NOMO-1 treated with dmso at 0.1 percent for 144 hours (cell line): Measurements from ENCODE around the gene CHGA.

Source experiments
- DNase-seq: peaks from one replicate; lab custom pipeline; 2025; ENCODE audit not compliant: unreplicated experiment; lab: John Stamatoyannopoulos, UW

Gene CHGA

GRCh38 chr14:92959761-92960680 is 37.1 kb downstream of the CHGA start:
- no peak for DNase-seq

- no peak for DNase-seq
Measured at GRCh38 chr14:92960706-92961566, 38.0 kb downstream of the CHGA start.

GRCh38 chr14:92961567-92961855 is 38.6 kb downstream of the CHGA start:
- no peak for DNase-seq

- DNase-seq = no peak
Measured at GRCh38 chr14:92962031-92962830, 39.3 kb downstream of the CHGA start.

GRCh38 chr14:92962831-92963095 is 39.8 kb downstream of the CHGA start:
- no peak for DNase-seq

GRCh38 chr14:92963301-92964123 is 40.6 kb downstream of the CHGA start:
- no peak for DNase-seq

GRCh38 chr14:92964124-92965109 is 41.5 kb downstream of the CHGA start:
- no peak for DNase-seq

- DNase-seq = no peak
Measured at GRCh38 chr14:92965281-92965680, 42.3 kb downstream of the CHGA start.

GRCh38 chr14:92967346-92967926 is 44.5 kb downstream of the CHGA start:
- DNase-seq = no peak

- DNase-seq = no peak
Measured at GRCh38 chr14:92968291-92969020, 45.5 kb downstream of the CHGA start.

- no peak for DNase-seq
Measured at GRCh38 chr14:92969430-92969829, 46.5 kb downstream of the CHGA start.

GRCh38 chr14:92969871-92970270 is 46.9 kb downstream of the CHGA start:
- no peak for DNase-seq

GRCh38 chr14:92970271-92970670 is 47.3 kb downstream of the CHGA start:
- DNase-seq = no peak

GRCh38 chr14:92971601-92972180 is 48.7 kb downstream of the CHGA start:
- no peak for DNase-seq

GRCh38 chr14:92973261-92973797 is 50.4 kb downstream of the CHGA start:
- no peak for DNase-seq

GRCh38 chr14:92973798-92974372 is 50.9 kb downstream of the CHGA start:
- DNase-seq = no peak

- DNase-seq = no peak
Measured at GRCh38 chr14:92974541-92975345, 51.8 kb downstream of the CHGA start.
